HG03460 (cell line): Measurements from ENCODE around the gene ZFR2.
"Not testable (repeated sequence)": the region's sequence is repeated elsewhere in the genome, so short reads cannot be mapped to it uniquely, and the experiment has no call there.

Experiments
- ATAC-seq: cut with Tn5 transposase; IDR thresholded peaks from one replicate; pipeline ENCODE4 v1.9.1; 2021; ENCODE audit not compliant: unreplicated experiment

Gene ZFR2

GRCh38 chr19:3874695-3875094 is 5.9 kb upstream of the ZFR2 start:
- ATAC-seq, result not testable (repeated sequence)

GRCh38 chr19:3873151-3873550 is 4.3 kb upstream of the ZFR2 start:
- no peak for ATAC-seq

- no peak for ATAC-seq
Measured at GRCh38 chr19:3867971-3868769, 668 bp downstream of the ZFR2 start.

GRCh38 chr19:3866910-3867638 is 1.8 kb downstream of the ZFR2 start:
- no peak for ATAC-seq

GRCh38 chr19:3863648-3864047 is 5.2 kb downstream of the ZFR2 start:
- no peak for ATAC-seq

GRCh38 chr19:3862826-3863500 is 5.9 kb downstream of the ZFR2 start:
- no peak for ATAC-seq

GRCh38 chr19:3860499-3860898 is 8.3 kb downstream of the ZFR2 start:
- ATAC-seq, result no peak

GRCh38 chr19:3857449-3858003 is 11.3 kb downstream of the ZFR2 start:
- ATAC-seq, result no peak

GRCh38 chr19:3855320-3855719 is 13.5 kb downstream of the ZFR2 start:
- ATAC-seq, result no peak

GRCh38 chr19:3852614-3853254 is 16.1 kb downstream of the ZFR2 start:
- no peak for ATAC-seq

- no peak for ATAC-seq
Measured at GRCh38 chr19:3852177-3852511, 16.7 kb downstream of the ZFR2 start.

GRCh38 chr19:3851254-3852176 is 17.3 kb downstream of the ZFR2 start:
- no peak for ATAC-seq

GRCh38 chr19:3850320-3850972 is 18.4 kb downstream of the ZFR2 start:
- ATAC-seq, result no peak

- no peak for ATAC-seq
Measured at GRCh38 chr19:3849787-3850186, 19.1 kb downstream of the ZFR2 start.

- no peak for ATAC-seq
Measured at GRCh38 chr19:3849092-3849491, 19.7 kb downstream of the ZFR2 start.

- ATAC-seq, result no peak
Measured at GRCh38 chr19:3844596-3844995, 24.2 kb downstream of the ZFR2 start.

- no peak for ATAC-seq
Measured at GRCh38 chr19:3842948-3843347, 25.9 kb downstream of the ZFR2 start.

GRCh38 chr19:3840804-3841203 is 28.0 kb downstream of the ZFR2 start:
- no peak for ATAC-seq

- no peak for ATAC-seq
Measured at GRCh38 chr19:3839941-3840340, 28.9 kb downstream of the ZFR2 start.

GRCh38 chr19:3838661-3839060 is 30.2 kb downstream of the ZFR2 start:
- no peak for ATAC-seq
